Activated T-helper 1 cell treated with anti-CD3 and anti-CD28 coated beads, Interleukin-12 subunit alpha, Interleukin-12 subunit beta, Interleukin-2, Interleukin-4 antibody, amounts not matched to agents 30 ng/mL and 10 ng/mL and 1 ng/mL, durations not matched to agents 14 hours and 24 hours and 36 hours (primary cell): ENCODE measurements around the gene PIK3R5. TPM values are rescaled to one million over a fixed set of nuclear protein-coding genes. Genes with fewer than 3 reads are reported as not detected.
A peak's percentile ranks its signal among the peaks of the same experiment; 100 is the strongest.
"Not testable (repeated sequence)": the region's sequence is repeated elsewhere in the genome, so short reads cannot be mapped to it uniquely, and the experiment has no call there.

Experiments used
- DNase-seq: peaks from one replicate; pipeline ENCODE4 v3.0.0; 2021; ENCODE audit warnings: low spot score
- H3K27ac Mint-ChIP-seq: one replicate; pipeline ENCODE4 v1.8.0; 2021; ENCODE audit warnings: mild to moderate bottlenecking, mixed read lengths
- H3K27me3 Mint-ChIP-seq: one replicate; pipeline ENCODE4 v1.8.0; 2022; ENCODE audit warnings: mild to moderate bottlenecking, moderate library complexity, mixed read lengths; ENCODE audit not compliant: insufficient read depth
- H3K36me3 Mint-ChIP-seq: one replicate; pipeline ENCODE4 v1.8.0; 2021; ENCODE audit warnings: low read depth, mixed read lengths
- H3K4me1 Mint-ChIP-seq: one replicate; pipeline ENCODE4 v1.8.0; 2021; ENCODE audit warnings: low read depth, mixed read lengths
- H3K4me3 Mint-ChIP-seq: one replicate; pipeline ENCODE4 v1.8.0; 2021; ENCODE audit warnings: mild to moderate bottlenecking, moderate library complexity, mixed read lengths
- H3K9me3 Mint-ChIP-seq: one replicate; pipeline ENCODE4 v1.8.0; 2021; ENCODE audit warnings: mixed read lengths
- intact Hi-C: fragments of 100-400 bp; cut with micrococcal nuclease; formaldehyde crosslinking; loops from one replicate; pipeline ENCODE4 v1.15.1; 2024
- total RNA-seq: library from RNA; stranded (reverse); gene quantifications from 2 replicates; pipeline ENCODE4 v1.2.3, GENCODE V29; 2022

PIK3R5 gene
- total RNA-seq, 1 donor from 2014 or later, result 33.6 TPM

DNA sequence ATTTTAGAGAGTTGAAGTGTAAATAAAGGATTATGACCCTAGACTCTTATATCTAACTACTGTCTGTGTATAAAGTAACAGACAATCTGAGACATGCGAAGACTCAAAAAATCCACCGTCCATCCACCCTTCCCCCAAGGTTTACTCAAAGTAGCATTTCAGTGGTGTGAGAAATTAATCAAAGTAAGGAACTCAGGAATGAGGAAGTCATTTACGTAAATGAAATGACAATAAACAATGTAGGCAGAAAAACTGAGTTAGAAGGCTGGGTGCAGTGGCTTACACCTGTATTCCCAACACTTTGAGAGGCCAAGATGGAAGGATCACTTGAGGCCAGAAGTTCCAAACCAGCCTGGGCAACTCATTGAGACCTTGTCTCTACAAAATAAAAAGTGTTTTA is 36.1 kb upstream of the PIK3R5 start:
- peaks cover 2% of the 10 kb centered on the region for H3K36me3 Mint-ChIP-seq
- H3K9me3 Mint-ChIP-seq, result peaks cover 3% of the 10 kb centered on the region
- intact Hi-C loops, result no loop called here
- H3K27me3 Mint-ChIP-seq, result peaks cover 60% of the 10 kb centered on the region
- no peak for DNase-seq
- no peak overlapping the region for H3K4me3 Mint-ChIP-seq
- no peak overlapping the region for H3K27ac Mint-ChIP-seq
- H3K4me1 Mint-ChIP-seq, result no peaks in the 10 kb centered on the region

DNA sequence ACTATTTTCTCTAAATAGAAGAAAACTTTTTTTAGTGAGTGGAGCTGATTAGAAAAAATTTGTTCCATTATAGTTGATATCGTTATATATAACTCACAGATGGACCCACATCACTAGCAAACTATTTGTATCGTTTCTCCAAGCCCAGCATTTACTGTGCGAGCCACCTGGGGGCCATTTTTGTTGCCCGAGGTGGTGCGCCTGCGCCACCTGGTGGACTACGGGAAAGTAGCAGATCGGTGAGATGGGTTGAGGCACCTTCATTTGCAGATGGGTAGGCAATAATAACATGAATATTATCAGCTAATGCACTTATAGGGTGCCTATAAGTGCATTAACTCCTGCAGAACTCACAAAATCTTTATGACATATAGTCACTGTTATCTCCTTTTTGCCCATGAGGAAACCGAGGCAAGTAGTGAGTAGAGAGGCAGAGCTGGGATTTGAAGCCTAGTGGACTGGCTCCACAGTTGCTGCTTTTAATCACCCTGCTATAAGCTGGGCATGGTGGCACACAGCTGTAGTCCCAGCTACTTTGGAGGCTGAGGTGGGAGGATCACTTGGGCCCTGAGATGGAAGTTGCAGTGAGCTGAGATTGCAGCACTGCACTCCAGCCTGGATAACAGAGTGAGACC is 32.6 kb upstream of the PIK3R5 start:
- no peaks in the 10 kb centered on the region for H3K4me1 Mint-ChIP-seq
- H3K9me3 Mint-ChIP-seq, result no peaks in the 10 kb centered on the region
- no peak overlapping the region for H3K4me3 Mint-ChIP-seq
- intact Hi-C loops, result loop anchor here (1.0 to 5.0 kb wide), 5 partner anchors 36 to 588 kb away; no protein-coding TSS in a partner anchor
- peaks cover 35% of the 10 kb centered on the region for H3K27me3 Mint-ChIP-seq
- no peak overlapping the region for H3K27ac Mint-ChIP-seq
- DNase-seq, result peak; percentile 67
- no peaks in the 10 kb centered on the region for H3K36me3 Mint-ChIP-seq

DNA sequence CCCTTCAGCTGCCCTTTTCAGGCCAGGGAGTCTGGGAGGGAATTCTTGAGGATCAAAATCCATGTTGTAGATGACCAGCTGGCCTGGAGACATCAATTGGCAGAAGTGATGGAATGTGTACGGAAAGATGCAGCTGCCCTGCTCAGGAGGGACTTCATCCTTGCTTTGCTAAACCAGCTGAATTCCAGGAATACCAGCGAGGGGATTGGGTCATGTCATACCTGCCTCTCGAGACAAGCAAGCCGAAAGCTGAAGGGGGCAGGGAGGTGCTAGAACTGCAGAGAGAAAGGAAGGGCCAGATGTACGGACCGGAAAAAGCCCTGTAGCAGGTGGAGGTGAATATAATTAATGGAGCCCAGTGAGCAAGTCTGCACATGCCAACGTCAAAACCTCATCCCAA is 30.2 kb upstream of the PIK3R5 start:
- Mint-ChIP-seq H3K27me3 (peaks cover 16% of the 10 kb centered on the region), H3K4me3 (no peak overlapping the region), H3K36me3 (no peaks in the 10 kb centered on the region), H3K9me3 (no peaks in the 10 kb centered on the region), H3K4me1 (peaks cover 4% of the 10 kb centered on the region), H3K27ac (no peak overlapping the region)
- DNase-seq, result no peak
- intact Hi-C loops, result loop anchor here (5.0 kb wide), 2 partner anchors 33 to 208 kb away; no protein-coding TSS in a partner anchor

DNA sequence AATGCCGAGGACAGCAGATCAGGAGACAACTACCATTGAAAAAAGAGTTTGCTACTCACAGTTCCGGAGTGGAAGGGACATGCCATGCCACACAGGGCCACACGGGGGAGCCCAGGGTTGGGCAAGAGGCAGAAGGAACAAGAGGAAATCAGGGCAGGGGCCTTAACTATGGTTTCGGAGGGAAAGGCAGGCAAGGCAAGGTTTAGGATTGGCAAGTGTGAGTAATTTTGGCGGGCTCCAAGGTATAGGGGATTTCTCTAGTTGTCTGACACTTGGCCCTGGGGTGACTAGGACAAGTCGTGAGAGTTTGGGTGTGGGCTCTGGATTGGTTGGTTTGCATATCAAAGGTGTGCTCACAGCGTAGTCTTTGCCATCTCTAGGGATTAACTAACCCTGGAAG is 28.8 kb upstream of the PIK3R5 start:
- DNase-seq, result peak; percentile 37
- intact Hi-C loops, result loop anchor here (5.0 kb wide), 1 partner anchor 528 kb away; no protein-coding TSS in a partner anchor
- peaks cover 4% of the 10 kb centered on the region for H3K4me1 Mint-ChIP-seq
- no peaks in the 10 kb centered on the region for H3K36me3 Mint-ChIP-seq
- peaks cover 10% of the 10 kb centered on the region for H3K27me3 Mint-ChIP-seq
- no peaks in the 10 kb centered on the region for H3K9me3 Mint-ChIP-seq
- no peak overlapping the region for H3K4me3 Mint-ChIP-seq
- H3K27ac Mint-ChIP-seq, result no peak overlapping the region

DNA sequence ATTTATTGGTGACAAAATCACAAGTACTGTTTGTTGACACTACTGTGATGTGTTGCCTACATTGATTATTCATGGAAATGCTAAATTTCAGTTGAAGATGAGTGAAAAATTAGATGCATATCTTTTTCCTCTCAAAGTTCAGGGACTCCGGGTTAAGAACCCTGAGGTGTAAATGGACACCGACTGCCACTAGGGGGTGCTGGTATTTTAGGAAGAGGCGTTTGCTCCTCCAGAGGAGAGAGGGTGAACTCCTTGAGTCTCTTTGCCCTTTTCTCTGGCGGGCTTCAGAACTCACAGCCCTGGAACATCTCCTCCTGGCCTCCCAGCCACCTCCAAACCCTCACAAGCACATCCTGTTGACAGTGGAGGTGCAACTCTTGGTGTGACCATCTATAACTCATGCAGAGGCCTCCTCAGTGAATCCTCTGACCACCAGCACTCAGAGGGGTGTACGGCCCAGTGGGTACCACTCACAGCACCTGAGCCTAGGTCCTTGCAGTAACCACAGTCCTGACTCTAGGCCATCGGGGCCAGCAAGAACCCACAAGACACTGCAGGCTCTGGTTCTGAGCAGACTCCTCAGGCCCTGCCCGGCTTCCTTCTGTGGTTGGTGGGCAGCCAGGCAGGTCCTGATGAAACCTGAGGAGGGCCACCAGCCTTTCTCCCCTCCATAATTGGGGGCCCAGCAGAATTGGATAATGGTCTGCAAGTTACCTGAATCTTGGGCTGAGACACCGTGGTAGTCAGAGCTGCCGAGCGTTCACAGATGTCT is 26.2 kb upstream of the PIK3R5 start:
- peaks cover 1% of the 10 kb centered on the region for H3K36me3 Mint-ChIP-seq
- H3K27ac Mint-ChIP-seq, result no peak overlapping the region
- intact Hi-C loops, result loop anchor here (5.0 kb wide), 1 partner anchor 531 kb away; no protein-coding TSS in a partner anchor

DNA sequence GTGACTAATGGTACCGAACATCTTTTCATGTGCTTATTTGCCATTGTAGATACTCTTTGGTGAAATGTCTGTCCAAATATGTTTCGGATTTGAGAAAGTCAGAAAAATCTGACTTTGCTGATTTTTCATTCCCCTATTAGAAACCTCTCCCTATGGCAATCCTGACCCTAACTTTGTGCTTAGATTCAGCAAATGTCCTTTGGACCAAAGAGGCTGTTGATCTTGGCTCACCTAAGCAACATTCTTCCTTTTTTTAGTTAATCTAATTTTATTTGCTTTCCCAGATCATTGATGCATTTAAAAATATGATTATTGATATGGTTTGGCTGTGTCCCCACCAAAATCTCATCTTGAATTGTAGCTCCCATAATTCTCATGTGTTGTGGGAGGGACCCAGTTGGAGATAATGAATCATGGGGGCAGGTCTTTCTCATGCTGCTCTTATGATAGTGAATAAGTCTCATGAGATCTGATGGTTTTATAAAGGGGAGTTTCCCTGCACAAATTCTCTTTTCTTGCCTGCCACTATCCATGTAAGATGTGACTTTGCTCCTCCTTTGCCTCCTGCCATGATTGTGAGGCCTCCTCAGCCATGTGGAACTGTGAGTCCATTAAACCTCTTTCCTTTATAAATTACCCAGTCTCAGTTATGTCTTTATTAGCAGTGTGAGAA is 22.9 kb upstream of the PIK3R5 start:
- H3K27me3 Mint-ChIP-seq, intact Hi-C loops, H3K27ac Mint-ChIP-seq, H3K4me3 Mint-ChIP-seq, H3K4me1 Mint-ChIP-seq, DNase-seq, H3K36me3 Mint-ChIP-seq: not testable (repeated sequence)
- peaks cover 31% of the 10 kb centered on the region for H3K9me3 Mint-ChIP-seq

More for the DNA sequence above, 26.2 kb upstream of the PIK3R5 start:
- Mint-ChIP-seq H3K9me3 (peaks cover 7% of the 10 kb centered on the region), H3K4me1 (peaks cover 4% of the 10 kb centered on the region), H3K4me3 (no peak overlapping the region), H3K27me3 (peaks cover 3% of the 10 kb centered on the region)
- peak; percentile 29 for DNase-seq

DNA sequence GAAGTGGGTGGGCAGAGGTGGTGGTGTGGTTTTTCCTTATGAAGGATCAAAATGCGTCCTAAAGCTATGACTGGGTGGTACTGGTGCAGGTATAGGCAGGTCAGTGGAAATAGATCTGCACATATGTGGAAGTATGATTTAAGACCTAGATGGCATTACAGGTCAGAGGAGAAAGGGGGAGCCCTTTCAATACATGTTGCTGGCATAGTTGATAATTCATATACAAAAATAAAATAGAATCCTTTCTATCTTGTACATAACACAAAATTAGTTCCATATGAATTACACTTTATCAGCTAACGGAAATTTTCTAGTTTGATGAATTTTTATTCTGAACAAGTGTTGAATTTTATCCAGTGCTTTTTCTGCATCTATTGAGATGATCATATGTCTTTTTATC is 20.8 kb upstream of the PIK3R5 start:
- H3K4me1 Mint-ChIP-seq, result peaks cover 7% of the 10 kb centered on the region
- H3K4me3 Mint-ChIP-seq, result no peak overlapping the region
- intact Hi-C loops, result no loop called here
- H3K27me3 Mint-ChIP-seq, result no peaks in the 10 kb centered on the region
- peaks cover 31% of the 10 kb centered on the region for H3K9me3 Mint-ChIP-seq
- DNase-seq, result no peak
- no peak overlapping the region for H3K27ac Mint-ChIP-seq
- H3K36me3 Mint-ChIP-seq, result peaks cover 3% of the 10 kb centered on the region

DNA sequence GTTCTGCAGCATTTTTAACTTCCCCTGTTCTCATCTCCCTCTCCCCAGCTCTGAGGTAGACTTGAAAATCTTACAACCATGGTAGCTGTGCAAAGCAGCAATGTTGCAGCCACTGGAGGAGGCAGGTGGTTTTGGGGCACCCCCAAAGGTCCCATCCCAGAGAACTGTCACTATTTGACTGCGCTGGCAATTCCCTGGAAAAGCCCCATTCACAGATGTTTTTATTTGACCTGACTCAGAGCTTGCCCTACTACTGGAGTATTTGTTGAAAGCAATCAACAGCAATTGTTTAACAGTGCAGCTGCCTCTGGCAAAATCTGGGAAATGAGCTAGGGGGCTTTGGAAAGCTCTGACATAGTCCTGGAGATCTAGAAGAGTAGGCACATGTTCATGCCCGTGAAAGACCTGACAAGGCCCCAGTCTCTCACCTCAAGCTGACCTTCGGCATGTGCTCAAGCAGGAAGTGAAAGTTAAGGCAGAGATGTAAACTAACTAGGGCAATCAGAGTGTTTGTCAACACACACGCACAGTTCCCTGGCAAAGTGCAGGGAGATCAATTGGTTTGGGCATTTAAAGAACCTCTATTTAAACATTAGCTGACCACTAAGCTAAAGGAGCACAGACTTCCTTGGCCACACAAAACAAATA is 19.7 kb upstream of the PIK3R5 start:
- Mint-ChIP-seq H3K27me3 (peaks cover under 1% of the 10 kb centered on the region), H3K27ac (no peak overlapping the region), H3K4me3 (no peak overlapping the region), H3K9me3 (peaks cover 31% of the 10 kb centered on the region), H3K36me3 (peaks cover 3% of the 10 kb centered on the region), H3K4me1 (peaks cover 6% of the 10 kb centered on the region)
- intact Hi-C loops, result no loop called here
- DNase-seq, result no peak

DNA sequence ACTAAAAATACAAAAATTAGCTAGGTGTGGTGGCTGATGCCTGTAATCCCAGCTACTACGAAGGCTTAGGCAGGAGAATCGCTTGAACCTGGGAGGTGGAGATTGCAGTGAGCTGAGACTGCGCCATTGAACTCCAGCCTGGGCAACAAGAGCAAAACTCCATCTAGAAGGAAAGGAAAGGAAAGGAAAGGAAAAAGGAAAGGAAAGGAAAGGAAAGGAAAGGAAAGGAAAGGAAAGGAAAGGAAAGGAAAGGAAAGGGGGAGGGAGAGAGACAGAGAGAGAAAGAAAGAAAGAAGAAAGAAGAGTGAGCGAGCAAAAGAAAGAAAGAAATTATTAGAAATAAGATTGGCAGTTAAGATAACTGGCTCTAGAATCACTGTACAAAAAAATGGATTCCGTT is 18.7 kb upstream of the PIK3R5 start:
- intact Hi-C loops, H3K27ac Mint-ChIP-seq, H3K4me3 Mint-ChIP-seq, H3K27me3 Mint-ChIP-seq, H3K36me3 Mint-ChIP-seq, DNase-seq: not testable (repeated sequence)
- H3K4me1 Mint-ChIP-seq, result peaks cover 15% of the 10 kb centered on the region
- H3K9me3 Mint-ChIP-seq, result peaks cover 31% of the 10 kb centered on the region

DNA sequence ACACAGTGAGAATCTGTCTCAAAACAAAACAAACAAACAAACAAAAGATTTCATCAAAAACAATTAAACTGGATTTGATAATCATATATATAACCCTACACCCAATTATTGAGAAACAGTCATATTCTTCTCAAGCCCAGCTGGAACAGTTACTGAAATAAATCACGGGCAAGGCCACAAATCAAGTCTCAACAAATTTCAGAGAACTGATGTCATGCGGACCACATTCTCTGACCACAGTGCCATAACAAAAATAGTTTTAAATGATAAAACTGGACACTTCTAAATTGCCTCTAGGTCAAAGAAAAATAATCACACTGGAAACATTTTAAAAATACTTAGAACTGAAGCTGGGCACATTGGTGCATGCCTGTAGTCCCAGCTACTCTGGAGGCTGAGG is 15.9 kb upstream of the PIK3R5 start:
- H3K27me3 Mint-ChIP-seq, result peaks cover 3% of the 10 kb centered on the region
- peaks cover 23% of the 10 kb centered on the region for H3K9me3 Mint-ChIP-seq
- intact Hi-C loops, result no loop called here
- no peak for DNase-seq
- peaks cover 16% of the 10 kb centered on the region for H3K4me1 Mint-ChIP-seq
- no peak overlapping the region for H3K4me3 Mint-ChIP-seq
- peaks cover 2% of the 10 kb centered on the region for H3K36me3 Mint-ChIP-seq
- no peak overlapping the region for H3K27ac Mint-ChIP-seq

DNA sequence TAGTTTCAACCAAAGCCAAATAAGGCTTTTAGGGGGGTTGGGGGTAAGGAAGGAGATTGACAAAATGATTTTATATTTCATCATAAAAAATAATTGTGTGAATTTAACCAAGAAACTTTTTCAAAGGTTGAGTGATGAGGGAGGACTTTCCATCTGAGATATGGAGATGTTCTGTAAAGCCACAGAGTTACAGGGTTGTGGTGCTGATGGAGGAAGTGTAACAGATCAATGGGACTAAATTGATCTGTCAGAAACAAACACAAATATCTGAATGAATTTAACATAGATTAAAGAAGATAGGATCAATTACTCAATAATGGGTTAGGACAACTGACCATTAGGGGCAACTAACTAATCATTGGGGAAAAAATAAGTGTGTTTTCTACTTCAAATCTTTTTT is 14.2 kb upstream of the PIK3R5 start:
- Mint-ChIP-seq H3K9me3 (peaks cover 7% of the 10 kb centered on the region), H3K4me3 (no peak overlapping the region), H3K27ac (no peak overlapping the region), H3K4me1 (peaks cover 10% of the 10 kb centered on the region), H3K36me3 (no peaks in the 10 kb centered on the region), H3K27me3 (peaks cover 3% of the 10 kb centered on the region)
- intact Hi-C loops, result no loop called here
- DNase-seq, result no peak

DNA sequence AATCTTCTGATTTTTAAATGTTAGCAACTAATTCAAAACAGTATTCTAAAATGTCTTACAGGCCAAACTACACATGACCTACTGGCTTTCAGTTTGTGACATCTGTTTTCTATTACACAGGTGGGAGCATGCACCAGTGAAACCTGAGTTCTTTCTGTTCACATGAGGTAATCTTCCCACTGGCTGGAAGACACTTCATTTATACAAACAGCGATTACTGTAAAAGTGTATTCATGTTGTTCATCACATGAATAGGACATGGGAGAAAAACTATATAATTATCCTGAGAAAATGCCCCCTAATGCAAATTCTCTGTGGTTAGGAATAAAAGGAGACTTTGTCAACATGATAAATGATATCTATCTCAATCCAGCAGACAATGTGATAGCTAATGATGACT is 11.1 kb upstream of the PIK3R5 start:
- Mint-ChIP-seq H3K4me3 (no peak overlapping the region), H3K27ac (no peak overlapping the region), H3K36me3 (no peaks in the 10 kb centered on the region), H3K9me3 (peaks cover 5% of the 10 kb centered on the region), H3K27me3 (peaks cover 3% of the 10 kb centered on the region), H3K4me1 (peaks cover 10% of the 10 kb centered on the region)
- intact Hi-C loops, result no loop called here
- no peak for DNase-seq
